ENCODE results near the gene ZKSCAN3.

The ZKSCAN3 gene

GRCh38 chr6:28369463-28369862 is 19.7 kb downstream of the ZKSCAN3 start:
- no peak overlapping the region for H3K27ac ChIP-seq
- TF ChIP-seq ZFX (IDR thresholded peaks at IDR 0.05; ENCODE audit: borderline replicate concordance) (no peak), CTCF (IDR thresholded peaks at IDR 0.05) (no peak)

GRCh38 chr6:28370440-28370839 is 20.7 kb downstream of the ZKSCAN3 start:
- TF ChIP-seq ZFX (IDR thresholded peaks at IDR 0.05; ENCODE audit: borderline replicate concordance): no peak
- no peak for TF ChIP-seq CTCF (IDR thresholded peaks at IDR 0.05)
- H3K27ac ChIP-seq: no peak overlapping the region

- TF ChIP-seq ZFX (IDR thresholded peaks at IDR 0.05; ENCODE audit: borderline replicate concordance) (no peak), CTCF (IDR thresholded peaks at IDR 0.05) (no peak)
- no peak overlapping the region for H3K27ac ChIP-seq
Observed at GRCh38 chr6:28371280-28371679, 21.5 kb downstream of the ZKSCAN3 start.

GRCh38 chr6:28371706-28372451 is 22.1 kb downstream of the ZKSCAN3 start:
- no peak overlapping the region for H3K27ac ChIP-seq
- TF ChIP-seq ZFX (IDR thresholded peaks at IDR 0.05; ENCODE audit: borderline replicate concordance): no peak
- no peak for TF ChIP-seq CTCF (IDR thresholded peaks at IDR 0.05)

GRCh38 chr6:28373925-28374324 is 24.2 kb downstream of the ZKSCAN3 start:
- no peak overlapping the region for H3K27ac ChIP-seq
- TF ChIP-seq CTCF (IDR thresholded peaks at IDR 0.05) (no peak), ZFX (IDR thresholded peaks at IDR 0.05; ENCODE audit: borderline replicate concordance) (no peak)

GRCh38 chr6:28377879-28378278 is 28.1 kb downstream of the ZKSCAN3 start:
- H3K27ac ChIP-seq: no peak overlapping the region
- TF ChIP-seq CTCF (IDR thresholded peaks at IDR 0.05) (no peak), ZFX (IDR thresholded peaks at IDR 0.05; ENCODE audit: borderline replicate concordance) (no peak)

- H3K27ac ChIP-seq: no peak overlapping the region
- TF ChIP-seq CTCF (IDR thresholded peaks at IDR 0.05): no peak
- no peak for TF ChIP-seq ZFX (IDR thresholded peaks at IDR 0.05; ENCODE audit: borderline replicate concordance)
Observed at GRCh38 chr6:28378644-28379043, 28.9 kb downstream of the ZKSCAN3 start.

Measured in 22Rv1 (cell line).